ACC112 (cell line): ENCODE results near the gene JMJD1C.

Experiments used
- H2AFZ ChIP-seq: fragments of 200-600 bp; sonication (generic); one replicate; pipeline ENCODE4 v1.6.0; 2017; ENCODE audit warnings: antibody characterized with exemption, low read length; ENCODE audit not compliant: unreplicated experiment
- H3K27ac ChIP-seq: fragments of 200-600 bp; sonication (generic); 2 replicates; pipeline ENCODE4 v1.5.1; 2014; ENCODE audit warnings: low read depth, mild to moderate bottlenecking, antibody characterized with exemption, low read length, moderate library complexity
- H3K27me3 ChIP-seq: fragments of 200-600 bp; sonication (generic); 2 replicates; pipeline ENCODE4 v1.6.1; 2014; ENCODE audit warnings: mild to moderate bottlenecking, antibody characterized with exemption, low read length, moderate library complexity, mixed read lengths; ENCODE audit not compliant: insufficient read depth
- H3K36me3 ChIP-seq: fragments of 200-600 bp; sonication (generic); 2 replicates; pipeline ENCODE4 v1.6.1; 2016; ENCODE audit warnings: mild to moderate bottlenecking, antibody characterized with exemption, low read length, moderate library complexity, mixed read lengths; ENCODE audit not compliant: insufficient read depth
- H3K4me1 ChIP-seq: fragments of 200-600 bp; sonication (generic); one replicate; pipeline ENCODE4 v1.6.1; 2016; ENCODE audit warnings: low read length, mixed read lengths; ENCODE audit not compliant: insufficient read depth, unreplicated experiment, control insufficient read depth
- H3K4me3 ChIP-seq: fragments of 200-600 bp; sonication (generic); 2 replicates; pipeline ENCODE4 v1.5.1; 2014; ENCODE audit warnings: mild to moderate bottlenecking, low read depth, low read length
- H3K79me2 ChIP-seq: fragments of 200-600 bp; sonication (generic); one replicate; pipeline ENCODE4 v1.6.0; 2016; ENCODE audit warnings: low read length; ENCODE audit not compliant: control insufficient read depth, unreplicated experiment, insufficient read depth

The JMJD1C gene

DNA sequence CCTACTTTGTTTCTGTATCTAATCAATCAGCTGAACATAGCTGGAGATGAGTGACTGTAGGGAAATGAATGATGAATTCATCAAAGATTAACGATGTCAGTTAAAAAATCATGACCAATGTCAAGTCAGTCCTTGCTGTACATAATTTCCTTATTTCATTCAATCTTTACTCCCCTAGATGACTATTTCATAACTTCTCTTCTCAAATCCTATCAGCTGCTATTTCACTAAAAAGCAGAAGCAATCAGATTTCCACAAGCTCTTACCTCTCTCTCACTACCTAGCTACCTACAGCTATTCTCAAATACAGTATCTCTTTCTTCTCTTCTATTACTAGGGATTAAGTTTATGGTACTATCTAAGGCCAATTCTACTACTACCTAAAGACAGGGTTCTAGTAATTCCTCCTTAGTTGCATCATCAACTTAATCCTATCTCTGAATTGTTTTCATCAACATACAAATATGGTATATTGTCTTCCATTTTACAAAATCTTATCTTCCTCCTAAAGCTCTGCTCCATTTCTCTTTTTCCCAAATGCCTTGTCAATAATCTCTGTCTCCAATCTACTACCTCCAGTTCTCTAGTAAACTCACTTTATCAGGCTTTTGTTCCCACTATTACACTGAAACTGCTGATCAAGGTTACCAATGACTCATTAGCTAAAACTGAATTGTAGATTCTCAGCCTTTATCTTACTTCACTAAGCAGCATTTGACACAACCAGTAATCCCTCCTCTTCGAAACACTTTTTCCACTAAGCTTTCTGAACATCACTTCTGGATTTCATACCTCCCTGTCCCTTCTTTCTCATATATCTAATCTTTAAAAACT lies 28.4 kb downstream of the JMJD1C start:
- peaks cover 54% of the 10 kb centered on the region for H3K4me1 ChIP-seq
- H3K27me3 ChIP-seq = no peaks in the 10 kb centered on the region
- no peaks in the 10 kb centered on the region for H3K36me3 ChIP-seq
- no peak overlapping the region for H3K4me3 ChIP-seq
- H3K27ac ChIP-seq = no peak overlapping the region
- H3K79me2 ChIP-seq = peaks cover 85% of the 10 kb centered on the region
- no peak overlapping the region for H2AFZ ChIP-seq

DNA sequence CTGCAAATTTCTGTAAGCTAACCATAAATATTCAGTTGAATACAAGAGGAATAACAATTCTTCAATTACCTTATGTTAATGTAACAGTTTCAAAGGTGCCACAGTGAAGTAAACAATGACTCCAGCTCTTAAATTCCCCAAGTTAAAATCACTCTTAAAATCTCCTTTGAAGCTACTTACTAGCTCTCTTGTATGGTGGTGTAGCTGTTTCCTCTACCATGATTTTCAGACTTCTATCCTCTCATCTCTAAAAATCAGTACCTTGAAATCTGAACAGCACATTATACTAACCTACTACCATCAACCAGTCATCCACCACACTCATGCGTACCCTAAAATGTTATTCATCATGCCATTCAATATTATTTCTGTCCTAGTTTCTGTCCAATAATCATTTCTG lies 29.6 kb downstream of the JMJD1C start:
- H3K27ac ChIP-seq = no peak overlapping the region
- peaks cover 85% of the 10 kb centered on the region for H3K79me2 ChIP-seq

DNA sequence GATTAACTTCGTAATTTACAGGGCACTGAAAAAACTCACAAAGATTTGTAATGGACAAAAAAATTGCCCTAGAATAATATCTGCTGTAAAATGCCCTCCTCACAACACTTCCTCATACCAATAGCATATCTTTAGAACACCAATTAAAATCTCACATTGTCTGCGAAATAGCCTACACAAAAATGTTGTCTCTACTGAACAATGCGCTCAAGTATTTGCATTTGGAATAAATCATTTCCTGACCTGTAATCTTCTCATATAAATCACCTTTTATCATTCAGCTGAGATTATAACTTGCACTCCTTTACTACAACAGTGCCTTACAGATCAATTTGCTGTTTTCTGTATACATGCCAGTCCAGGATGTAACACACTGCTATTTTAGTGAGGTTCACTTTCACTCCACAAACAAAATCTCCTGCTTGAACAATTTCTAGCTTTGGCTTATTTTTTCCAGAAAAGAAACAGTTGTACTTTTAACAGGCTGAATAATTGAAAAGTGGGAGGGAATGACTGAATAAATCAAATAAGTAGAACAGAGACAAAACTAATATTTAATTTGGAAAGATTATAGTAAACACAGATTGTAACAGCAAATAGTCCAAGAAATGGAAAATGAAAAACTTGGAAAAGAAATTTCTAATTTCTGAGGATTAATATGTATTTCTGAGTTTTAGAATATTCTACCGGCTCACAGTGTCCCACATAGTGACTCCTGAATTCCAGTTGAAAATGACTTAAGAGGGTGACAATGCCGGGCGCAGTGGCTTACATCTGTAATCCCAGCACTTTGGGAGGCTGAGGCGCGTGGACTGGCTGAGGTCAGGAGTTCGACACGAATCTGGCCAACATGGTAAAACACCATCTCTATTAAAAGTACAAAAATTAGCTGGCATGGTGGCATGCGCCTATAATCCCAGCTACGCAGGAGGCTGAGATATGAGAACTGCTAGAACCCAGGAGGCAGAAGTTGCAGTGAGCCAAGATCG lies 30.6 kb downstream of the JMJD1C start:
- Histone ChIP-seq H2AFZ (no peak overlapping the region), H3K27ac (peak overlapping the region; percentile 13; the same call in 1 of the 2 replicates), H3K36me3 (peaks cover 7% of the 10 kb centered on the region; the same call in 1 of the 2 replicates), H3K27me3 (no peaks in the 10 kb centered on the region), H3K4me1 (peaks cover 65% of the 10 kb centered on the region), H3K4me3 (no peak overlapping the region), H3K79me2 (peaks cover 86% of the 10 kb centered on the region)

More for the DNA sequence above, 29.6 kb downstream of the JMJD1C start:
- no peak overlapping the region for H3K4me3 ChIP-seq
- peaks cover 62% of the 10 kb centered on the region for H3K4me1 ChIP-seq
- H3K27me3 ChIP-seq = no peaks in the 10 kb centered on the region
- H3K36me3 ChIP-seq = peaks cover 7% of the 10 kb centered on the region; the same call in 1 of the 2 replicates
- no peak overlapping the region for H2AFZ ChIP-seq

- peaks cover 7% of the 10 kb centered on the region; the same call in 1 of the 2 replicates for H3K36me3 ChIP-seq
- H3K4me3 ChIP-seq = no peak overlapping the region
- H3K27me3 ChIP-seq = no peaks in the 10 kb centered on the region
- H3K4me1 ChIP-seq = peaks cover 54% of the 10 kb centered on the region
- peaks cover 93% of the 10 kb centered on the region for H3K79me2 ChIP-seq
- H2AFZ ChIP-seq = no peak overlapping the region
- peak overlapping the region; percentile 92 for H3K27ac ChIP-seq
Measured at GRCh38 chr10:63431962-63432797, 33.6 kb downstream of the JMJD1C start.

GRCh38 chr10:63430999-63431356 lies 34.8 kb downstream of the JMJD1C start:
- Histone ChIP-seq H3K36me3 (peaks cover 7% of the 10 kb centered on the region; the same call in 1 of the 2 replicates), H2AFZ (no peak overlapping the region), H3K27ac (peak overlapping the region; percentile 92), H3K27me3 (no peaks in the 10 kb centered on the region), H3K4me1 (peaks cover 54% of the 10 kb centered on the region), H3K79me2 (peaks cover 93% of the 10 kb centered on the region), H3K4me3 (peak overlapping the region; percentile 20; the same call in 1 of the 2 replicates)

DNA sequence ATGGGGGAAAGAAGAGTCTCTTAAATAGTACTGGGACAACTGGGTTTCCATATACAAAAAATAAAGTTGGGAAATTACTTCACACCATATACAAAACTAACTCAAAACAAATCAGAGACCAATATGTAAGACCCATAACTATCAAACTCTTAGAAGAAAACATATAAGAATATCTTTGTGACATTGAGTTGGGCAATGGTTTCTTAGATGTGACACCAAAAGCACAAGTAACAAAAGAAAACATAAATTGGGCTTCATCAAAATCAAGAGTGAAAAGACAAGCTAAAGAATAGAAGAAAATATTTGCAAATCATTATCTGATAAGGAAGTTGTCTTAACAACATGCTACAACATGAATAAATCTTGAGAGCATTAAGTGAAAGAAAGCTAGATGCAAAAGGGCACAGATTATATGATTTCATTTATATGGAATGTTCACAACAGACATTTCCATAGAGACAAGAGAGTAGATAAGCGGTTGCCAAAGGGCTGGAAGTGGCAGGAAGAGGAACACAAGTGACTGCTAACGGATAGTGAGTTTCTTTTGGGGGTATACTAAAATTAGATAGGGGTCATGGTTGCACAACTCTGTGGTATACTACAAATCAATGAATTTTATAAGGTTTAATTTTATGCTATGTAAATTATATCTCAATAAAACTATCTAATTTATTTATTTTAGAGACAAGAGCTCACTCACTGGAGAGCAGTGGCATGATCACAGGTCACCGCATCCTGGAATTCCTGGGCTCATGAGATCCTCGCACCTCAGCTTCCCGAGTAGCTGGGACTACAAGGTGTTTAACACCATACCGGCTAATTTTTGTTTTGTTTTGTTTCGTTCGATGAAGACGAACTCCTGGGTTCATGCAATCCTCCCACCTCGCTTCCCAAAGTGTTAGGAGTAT lies 35.4 kb downstream of the JMJD1C start:
- Histone ChIP-seq H2AFZ (no peak overlapping the region), H3K4me1 (peaks cover 50% of the 10 kb centered on the region), H3K36me3 (peaks cover 7% of the 10 kb centered on the region; the same call in 1 of the 2 replicates), H3K79me2 (peaks cover 93% of the 10 kb centered on the region), H3K4me3 (peak overlapping the region; percentile 40; the same call in 1 of the 2 replicates), H3K27me3 (no peaks in the 10 kb centered on the region), H3K27ac (peak overlapping the region; percentile 92)

- Histone ChIP-seq H2AFZ (no peak overlapping the region), H3K4me3 (no peak overlapping the region), H3K36me3 (peaks cover 7% of the 10 kb centered on the region; the same call in 1 of the 2 replicates), H3K27ac (peak overlapping the region; percentile 92), H3K4me1 (peaks cover 40% of the 10 kb centered on the region), H3K27me3 (no peaks in the 10 kb centered on the region), H3K79me2 (peaks cover 92% of the 10 kb centered on the region)
Measured at GRCh38 chr10:63429281-63429680, 36.5 kb downstream of the JMJD1C start.

- Histone ChIP-seq H3K36me3 (peaks cover 7% of the 10 kb centered on the region; the same call in 1 of the 2 replicates), H3K4me1 (peaks cover 38% of the 10 kb centered on the region), H3K79me2 (peaks cover 98% of the 10 kb centered on the region), H3K27me3 (no peaks in the 10 kb centered on the region), H3K4me3 (no peak overlapping the region), H3K27ac (no peak overlapping the region), H2AFZ (no peak overlapping the region)
Measured at GRCh38 chr10:63427013-63427412, 38.8 kb downstream of the JMJD1C start.

DNA sequence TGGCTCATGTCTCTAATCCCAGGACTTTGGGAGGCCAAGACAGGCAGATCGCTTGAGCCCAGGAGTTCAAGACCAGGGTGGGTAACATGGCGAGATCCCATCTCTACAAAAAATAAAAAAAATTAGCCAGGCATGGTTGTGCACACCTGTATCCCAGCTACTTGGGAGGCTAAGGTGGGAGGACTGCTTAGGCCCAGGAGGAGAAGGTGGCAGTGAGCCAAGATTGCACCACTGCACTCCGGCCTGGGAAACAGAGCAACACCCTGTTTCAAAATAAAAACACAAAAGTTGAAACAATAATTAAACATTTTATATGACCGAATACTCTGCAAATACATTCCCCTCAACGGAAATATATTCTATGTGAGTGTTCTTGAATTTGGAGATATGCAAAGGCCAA lies 40.3 kb downstream of the JMJD1C start:
- Histone ChIP-seq H3K36me3 (no peaks in the 10 kb centered on the region), H3K27me3 (no peaks in the 10 kb centered on the region), H2AFZ (no peak overlapping the region), H3K4me3 (no peak overlapping the region), H3K79me2 (peaks cover 94% of the 10 kb centered on the region), H3K27ac (no peak overlapping the region), H3K4me1 (peaks cover 30% of the 10 kb centered on the region)
